Measurements from ENCODE around the gene XXYLT1. TPM values are rescaled to one million over a fixed set of nuclear protein-coding genes. Genes with fewer than 3 reads are reported as not detected.

The XXYLT1 gene
- total and polyA plus RNA-seq, 10 of the 15 experiments (the other 5 are each of a cell fraction or from before 2014, with no cell fraction given): 1.2 to 14.2 (median 9.3) TPM

DNA sequence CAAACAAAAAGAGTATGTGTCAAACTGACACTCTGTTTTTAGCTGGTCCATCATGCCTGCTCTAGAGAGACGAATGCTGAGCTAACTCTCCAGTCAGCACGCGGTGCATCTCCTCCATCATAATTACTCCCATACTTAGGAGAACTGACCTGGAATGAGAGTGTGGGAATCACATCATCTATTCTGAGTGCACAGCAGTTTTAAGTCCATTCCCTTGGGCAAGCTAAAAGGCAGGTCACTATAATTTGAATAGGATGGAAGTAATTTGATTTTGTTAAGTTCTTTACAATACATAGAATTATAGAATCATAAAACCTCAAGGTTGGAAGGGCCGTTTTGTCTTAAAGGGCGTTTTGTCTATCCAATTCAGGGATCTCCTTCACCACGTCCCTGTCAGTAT lies 251.6 kb downstream of the XXYLT1 start:
- TF ChIP-seq ZZZ3 (IDR thresholded peaks at IDR 0.05; ENCODE audit: control insufficient read depth, insufficient read length, low read depth) (no peak), SMAD5 (IDR thresholded peaks at IDR 0.05; ENCODE audit: low read depth) (no peak), KAT2A (conservative IDR thresholded peaks at IDR 0.05; ENCODE audit: control insufficient read depth, low read depth, low read length) (no peak), HCFC1 (IDR thresholded peaks at IDR 0.05; ENCODE audit: low read length) (no peak), SMAD1 (IDR thresholded peaks at IDR 0.05; ENCODE audit: low read depth, partially characterized antibody) (no peak), JUNB (IDR thresholded peaks at IDR 0.05) (no peak)
- TF ChIP-seq, protein P1, sequence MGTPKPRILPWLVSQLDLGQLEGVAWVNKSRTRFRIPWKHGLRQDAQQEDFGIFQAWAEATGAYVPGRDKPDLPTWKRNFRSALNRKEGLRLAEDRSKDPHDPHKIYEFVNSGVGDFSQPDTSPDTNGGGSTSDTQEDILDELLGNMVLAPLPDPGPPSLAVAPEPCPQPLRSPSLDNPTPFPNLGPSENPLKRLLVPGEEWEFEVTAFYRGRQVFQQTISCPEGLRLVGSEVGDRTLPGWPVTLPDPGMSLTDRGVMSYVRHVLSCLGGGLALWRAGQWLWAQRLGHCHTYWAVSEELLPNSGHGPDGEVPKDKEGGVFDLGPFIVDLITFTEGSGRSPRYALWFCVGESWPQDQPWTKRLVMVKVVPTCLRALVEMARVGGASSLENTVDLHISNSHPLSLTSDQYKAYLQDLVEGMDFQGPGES (IDR thresholded peaks at IDR 0.05): no peak
- TF ChIP-seq, protein P2, sequence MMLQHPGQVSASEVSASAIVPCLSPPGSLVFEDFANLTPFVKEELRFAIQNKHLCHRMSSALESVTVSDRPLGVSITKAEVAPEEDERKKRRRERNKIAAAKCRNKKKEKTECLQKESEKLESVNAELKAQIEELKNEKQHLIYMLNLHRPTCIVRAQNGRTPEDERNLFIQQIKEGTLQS (IDR thresholded peaks at IDR 0.05; ENCODE audit: borderline replicate concordance, extremely low read depth, low read depth, low read length): no peak
- TF ChIP-seq, protein P3, sequence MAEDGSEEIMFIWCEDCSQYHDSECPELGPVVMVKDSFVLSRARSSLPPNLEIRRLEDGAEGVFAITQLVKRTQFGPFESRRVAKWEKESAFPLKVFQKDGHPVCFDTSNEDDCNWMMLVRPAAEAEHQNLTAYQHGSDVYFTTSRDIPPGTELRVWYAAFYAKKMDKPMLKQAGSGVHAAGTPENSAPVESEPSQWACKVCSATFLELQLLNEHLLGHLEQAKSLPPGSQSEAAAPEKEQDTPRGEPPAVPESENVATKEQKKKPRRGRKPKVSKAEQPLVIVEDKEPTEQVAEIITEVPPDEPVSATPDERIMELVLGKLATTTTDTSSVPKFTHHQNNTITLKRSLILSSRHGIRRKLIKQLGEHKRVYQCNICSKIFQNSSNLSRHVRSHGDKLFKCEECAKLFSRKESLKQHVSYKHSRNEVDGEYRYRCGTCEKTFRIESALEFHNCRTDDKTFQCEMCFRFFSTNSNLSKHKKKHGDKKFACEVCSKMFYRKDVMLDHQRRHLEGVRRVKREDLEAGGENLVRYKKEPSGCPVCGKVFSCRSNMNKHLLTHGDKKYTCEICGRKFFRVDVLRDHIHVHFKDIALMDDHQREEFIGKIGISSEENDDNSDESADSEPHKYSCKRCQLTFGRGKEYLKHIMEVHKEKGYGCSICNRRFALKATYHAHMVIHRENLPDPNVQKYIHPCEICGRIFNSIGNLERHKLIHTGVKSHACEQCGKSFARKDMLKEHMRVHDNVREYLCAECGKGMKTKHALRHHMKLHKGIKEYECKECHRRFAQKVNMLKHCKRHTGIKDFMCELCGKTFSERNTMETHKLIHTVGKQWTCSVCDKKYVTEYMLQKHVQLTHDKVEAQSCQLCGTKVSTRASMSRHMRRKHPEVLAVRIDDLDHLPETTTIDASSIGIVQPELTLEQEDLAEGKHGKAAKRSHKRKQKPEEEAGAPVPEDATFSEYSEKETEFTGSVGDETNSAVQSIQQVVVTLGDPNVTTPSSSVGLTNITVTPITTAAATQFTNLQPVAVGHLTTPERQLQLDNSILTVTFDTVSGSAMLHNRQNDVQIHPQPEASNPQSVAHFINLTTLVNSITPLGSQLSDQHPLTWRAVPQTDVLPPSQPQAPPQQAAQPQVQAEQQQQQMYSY (CRISPR knock-in tag; IDR thresholded peaks at IDR 0.05): no peak
- no peaks in the 10 kb centered on the region for H3K79me2 ChIP-seq (ENCODE audit: control insufficient read depth, insufficient read depth, low read length)
- H3K36me3 ChIP-seq (ENCODE audit: control insufficient read depth in 2 of 2, insufficient read depth in 2 of 2, low read length in 1 of 2): no peaks in the 10 kb centered on the region
- intact Hi-C loops (cut with micrococcal nuclease; ENCODE audit: unreplicated experiment) (no loop called here), in situ Hi-C loops (cut with MboI) (no loop called here)
- SMC1A ChIA-PET (ENCODE audit: uncharacterized antibody, unreplicated experiment): no interaction called here
- ATAC-seq (no peak), DNase-seq (ENCODE audit: low read depth, low spot score) (no peak), FAIRE-seq (no peak)
- no peaks in the 10 kb centered on the region for H4K20me1 ChIP-seq (ENCODE audit: control insufficient read depth, insufficient read depth)
- H3K27ac ChIP-seq (ENCODE audit: control insufficient read depth, insufficient read depth): no peak overlapping the region
- no peaks in the 10 kb centered on the region for H3K4me1 ChIP-seq (ENCODE audit: control insufficient read depth, insufficient read depth, low read length)
- WGBS (ENCODE audit: insufficient coverage, insufficient replicate concordance, low lambda C conversion rate, missing lambda C conversion rate): 40% methylated on average over 6 of the region's 6 CpGs
- no TSS peak for BruUV-seq (replicated peaks)
- no peak overlapping the region for H2AFZ ChIP-seq (ENCODE audit: control insufficient read depth, low read depth, low read length)
- POLR2A ChIA-PET: no interaction called here
- RAD21 ChIA-PET (ENCODE audit: unreplicated experiment): no interaction called here
- peaks cover 0 to 8% of the 10 kb centered on the region in 2 experiments; a peak in 2 of 4 replicates for H3K27me3 ChIP-seq (replicated peaks in 1 of 2; ENCODE audit: control insufficient read depth in 2 of 2, insufficient read depth in 2 of 2, low read length in 1 of 2)
- no peak overlapping the region for H3K9ac ChIP-seq (ENCODE audit: control insufficient read depth, insufficient read depth, low read length)
- CTCF ChIA-PET: interaction anchor here (1.1 kb wide), 2 partner anchors 13 to 22 kb away, joined by 3 to 4 read pairs; no protein-coding TSS in a partner anchor
- no peaks in the 10 kb centered on the region for H3K9me3 ChIP-seq (replicated peaks; ENCODE audit: control insufficient read depth, insufficient read depth, low read length)
- H3K4me3 ChIP-seq: no peak overlapping the region
- H3K4me2 ChIP-seq (ENCODE audit: control insufficient read depth, insufficient read depth): no peak overlapping the region

Small RNAs within 50 kb of the gene (microRNA-seq; reads per million reads assigned to microRNA genes)
- not detected for gene MIR3137

Small RNAs within 50 kb of the gene (small RNA-seq; reads per million reads assigned to genes)
- not detected for gene MIR3137
- not detected for gene RN7SL36P
- not detected for gene RNU6-25P

Other genes starting within 250 kb of the XXYLT1 start
- gene ACAP2, start 171.9 kb upstream of the XXYLT1 start, total RNA-seq (2014; rRNA removed): 38.5 and 45.7 TPM in 2 replicates
- gene ACAP2, start 171.9 kb upstream of the XXYLT1 start, total RNA-seq (2014; rRNA removed; fragmentation: Illumina TruSeq; extraction: Trizol): 44.9 and 48.9 TPM in 2 replicates
- gene ACAP2, start 171.9 kb upstream of the XXYLT1 start, total RNA-seq (2021): 37.4 and 38.2 TPM in 2 replicates
- gene ACAP2, start 171.9 kb upstream of the XXYLT1 start, polyA plus RNA-seq (2011; rRNA removed): 33.2 and 48.2 TPM in 2 replicates
- 26.0 and 33.3 TPM in 2 replicates for gene ACAP2, start 171.9 kb upstream of the XXYLT1 start, polyA plus RNA-seq (2014; fragmentation: Illumina TruSeq; extraction: Trizol)
- 10 to 100 TPM in 1 of 2 experiments, 1 to 10 TPM in 1; 7.1 to 10.5 TPM for gene ACAP2, start 171.9 kb upstream of the XXYLT1 start, polyA plus RNA-seq (2014; fragmentation: Nextera tagmentation; extraction: Ambion mirVana)
- gene ACAP2, start 171.9 kb upstream of the XXYLT1 start, polyA plus RNA-seq (2014; rRNA removed): 14.0 and 20.8 TPM in 2 replicates
- gene ACAP2, start 171.9 kb upstream of the XXYLT1 start, polyA plus RNA-seq (2016; fragmentation: Nextera tagmentation; extraction: Ambion mirVana): 10 to 100 TPM; 41.1 to 53.8 TPM